Activated naive CD4-positive, alpha-beta T cell treated with anti-CD3 and anti-CD28 coated beads, Interleukin-2, amount 10 ng/mL, durations not matched to agents 7 days and 5 days (primary cell): Measurements from ENCODE around the gene DOC2B.
A peak's percentile ranks its signal among the peaks of the same experiment; 100 is the strongest.
"Not testable (repeated sequence)": the region's sequence is repeated elsewhere in the genome, so short reads cannot be mapped to it uniquely, and the experiment has no call there.

Source experiments
- CTCF ChIA-PET: fragments of 350-600 bp; sonication (Branson Sonifier 250); formaldehyde crosslinking; loops from one replicate; lab custom pipeline; 2021; ENCODE audit warnings: antibody characterized with exemption; lab: Charles Lee
- DNase-seq: peaks from one replicate; pipeline ENCODE4 v3.0.0-alpha.2; 2020
- H3K27ac Mint-ChIP-seq: one replicate; pipeline ENCODE4 v1.8.0; 2021; ENCODE audit warnings: mild to moderate bottlenecking, moderate library complexity, mixed read lengths
- H3K27me3 Mint-ChIP-seq: one replicate; pipeline ENCODE4 v1.8.0; 2021; ENCODE audit warnings: mild to moderate bottlenecking, mixed read lengths
- H3K36me3 Mint-ChIP-seq: one replicate; pipeline ENCODE4 v1.8.0; 2021; ENCODE audit warnings: mixed read lengths
- H3K4me1 Mint-ChIP-seq: one replicate; pipeline ENCODE4 v1.8.0; 2021; ENCODE audit warnings: mixed read lengths
- H3K4me3 Mint-ChIP-seq: one replicate; pipeline ENCODE4 v1.8.0; 2021; ENCODE audit warnings: mild to moderate bottlenecking, moderate library complexity, mixed read lengths
- H3K9me3 Mint-ChIP-seq: one replicate; pipeline ENCODE4 v1.8.0; 2021; ENCODE audit warnings: mixed read lengths

The DOC2B gene

GRCh38 chr17:218432-219110 is 37.1 kb upstream of the DOC2B start:
- H3K4me1 Mint-ChIP-seq, result no peaks in the 10 kb centered on the region
- no peak overlapping the region for H3K4me3 Mint-ChIP-seq
- DNase-seq, result peak; percentile 7
- no peaks in the 10 kb centered on the region for H3K9me3 Mint-ChIP-seq
- CTCF ChIA-PET, result no interaction called here
- no peak overlapping the region for H3K27ac Mint-ChIP-seq
- no peaks in the 10 kb centered on the region for H3K36me3 Mint-ChIP-seq
- no peaks in the 10 kb centered on the region for H3K27me3 Mint-ChIP-seq

DNA sequence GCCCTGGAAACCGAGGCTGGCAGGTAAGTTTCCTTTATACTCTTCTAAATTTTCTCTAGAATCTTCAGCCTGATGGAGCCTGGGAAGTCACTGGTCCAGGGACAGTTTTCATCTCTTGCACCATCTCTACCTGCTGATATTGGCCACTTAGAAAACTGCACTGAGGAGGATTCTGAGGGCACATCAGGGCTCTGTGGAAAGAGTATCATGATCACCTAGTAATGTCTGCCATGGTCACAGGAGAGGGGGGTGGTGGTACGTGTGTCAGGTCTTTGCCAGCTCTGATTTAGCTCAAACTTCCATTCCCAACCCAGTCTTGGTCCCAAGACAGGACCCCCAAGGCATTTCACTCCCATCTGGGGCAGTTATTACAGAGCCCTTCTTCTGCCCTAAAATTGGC is 35.2 kb upstream of the DOC2B start:
- Mint-ChIP-seq H3K36me3 (no peaks in the 10 kb centered on the region), H3K9me3 (no peaks in the 10 kb centered on the region), H3K4me1 (no peaks in the 10 kb centered on the region), H3K27ac (no peak overlapping the region), H3K27me3 (no peaks in the 10 kb centered on the region), H3K4me3 (no peak overlapping the region)
- no peak for DNase-seq
- CTCF ChIA-PET, result no interaction called here

- H3K4me3 Mint-ChIP-seq, CTCF ChIA-PET, H3K9me3 Mint-ChIP-seq, H3K36me3 Mint-ChIP-seq, H3K27me3 Mint-ChIP-seq, H3K27ac Mint-ChIP-seq, H3K4me1 Mint-ChIP-seq: not testable (repeated sequence)
- DNase-seq, result peak; percentile 2
Measured at GRCh38 chr17:215563-216478, 34.4 kb upstream of the DOC2B start.

- Mint-ChIP-seq H3K27me3 (no peaks in the 10 kb centered on the region), H3K36me3 (no peaks in the 10 kb centered on the region), H3K4me3 (no peak overlapping the region), H3K4me1 (no peaks in the 10 kb centered on the region), H3K27ac (no peak overlapping the region), H3K9me3 (no peaks in the 10 kb centered on the region)
- peak; percentile 4 for DNase-seq
- CTCF ChIA-PET, result no interaction called here
Measured at GRCh38 chr17:214881-215331, 33.5 kb upstream of the DOC2B start.

DNA sequence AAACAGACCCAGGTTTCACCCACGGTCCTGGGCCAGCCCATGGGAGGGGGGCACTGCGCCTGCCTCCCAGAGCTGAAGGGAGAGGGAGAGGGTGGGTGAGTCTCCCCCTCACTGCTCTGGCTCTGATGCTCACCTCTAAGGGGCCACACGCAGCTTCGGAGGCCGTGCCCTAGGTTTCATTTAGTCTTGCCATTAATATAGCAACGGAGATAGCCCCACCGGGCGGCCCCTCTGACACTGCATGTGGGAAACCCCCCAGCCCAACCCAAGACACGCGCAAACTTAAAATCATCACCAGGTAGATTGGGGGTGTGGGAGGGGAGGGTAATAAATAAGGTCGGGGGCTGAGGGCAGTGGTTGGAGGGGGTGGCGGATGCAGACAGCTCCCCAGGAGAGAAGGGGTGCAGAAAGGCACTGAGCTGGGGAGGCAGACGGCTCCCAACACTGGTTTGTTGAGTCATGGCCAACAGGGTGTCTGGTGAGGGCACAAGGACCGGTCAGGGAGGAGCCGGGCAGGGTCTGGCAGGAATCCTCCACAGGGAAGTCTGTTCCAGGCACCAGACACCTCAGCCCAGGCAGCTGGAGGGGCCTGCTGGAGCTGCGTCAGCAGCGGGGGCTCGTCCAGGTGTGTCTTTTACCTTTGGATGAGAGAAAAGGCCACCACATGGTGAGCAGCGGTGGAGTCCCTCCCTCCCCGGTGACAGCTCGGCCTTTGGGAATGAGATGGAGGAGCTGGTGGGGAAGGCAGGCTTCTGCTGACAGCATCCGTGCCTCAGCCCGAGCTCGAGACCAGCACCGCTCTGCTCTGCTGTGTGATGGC is 32.0 kb upstream of the DOC2B start:
- H3K36me3 Mint-ChIP-seq, result no peaks in the 10 kb centered on the region
- H3K27me3 Mint-ChIP-seq, result peaks cover under 1% of the 10 kb centered on the region
- no peaks in the 10 kb centered on the region for H3K9me3 Mint-ChIP-seq
- H3K4me1 Mint-ChIP-seq, result no peaks in the 10 kb centered on the region
- no peak overlapping the region for H3K4me3 Mint-ChIP-seq
- DNase-seq, result no peak
- H3K27ac Mint-ChIP-seq, result no peak overlapping the region
- CTCF ChIA-PET, result interaction anchor here (0.7 kb wide), 1 partner anchor 46 kb away, joined by 3 read pairs; no protein-coding TSS in a partner anchor

- H3K4me1 Mint-ChIP-seq, result no peaks in the 10 kb centered on the region
- no peaks in the 10 kb centered on the region for H3K36me3 Mint-ChIP-seq
- DNase-seq, result no peak
- no peak overlapping the region for H3K4me3 Mint-ChIP-seq
- no peaks in the 10 kb centered on the region for H3K9me3 Mint-ChIP-seq
- H3K27ac Mint-ChIP-seq, result no peak overlapping the region
- CTCF ChIA-PET, result no interaction called here
- peaks cover 19% of the 10 kb centered on the region for H3K27me3 Mint-ChIP-seq
Measured at GRCh38 chr17:210402-210801, 29.0 kb upstream of the DOC2B start.

DNA sequence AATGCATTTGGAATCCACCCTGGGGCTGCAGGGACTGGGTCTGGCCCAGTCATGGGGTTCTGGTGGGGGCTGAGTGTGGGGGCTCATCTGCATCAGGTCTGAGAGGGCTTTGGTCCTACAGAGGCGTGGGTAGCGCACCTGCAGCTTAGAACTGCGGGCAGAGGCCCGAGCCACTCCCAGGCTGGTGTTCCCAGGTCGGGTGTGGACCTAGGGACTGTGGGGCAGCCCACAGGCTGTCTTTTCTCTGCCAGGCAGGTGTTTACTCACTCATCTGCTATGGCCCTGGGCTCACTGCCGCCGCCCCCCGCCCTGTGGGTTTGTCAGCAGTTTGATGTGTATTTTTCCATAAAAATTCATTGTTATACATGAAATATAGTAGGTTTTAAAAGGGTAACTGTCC is 27.0 kb upstream of the DOC2B start:
- no peak overlapping the region for H3K4me3 Mint-ChIP-seq
- DNase-seq, result no peak
- no peak overlapping the region for H3K27ac Mint-ChIP-seq
- no peaks in the 10 kb centered on the region for H3K9me3 Mint-ChIP-seq
- no peaks in the 10 kb centered on the region for H3K4me1 Mint-ChIP-seq
- CTCF ChIA-PET, result no interaction called here
- H3K36me3 Mint-ChIP-seq, result no peaks in the 10 kb centered on the region
- peaks cover 27% of the 10 kb centered on the region for H3K27me3 Mint-ChIP-seq

- no peaks in the 10 kb centered on the region for H3K9me3 Mint-ChIP-seq
- DNase-seq, result no peak
- H3K36me3 Mint-ChIP-seq, result no peaks in the 10 kb centered on the region
- H3K27ac Mint-ChIP-seq, result no peak overlapping the region
- H3K4me1 Mint-ChIP-seq, result no peaks in the 10 kb centered on the region
- CTCF ChIA-PET, result no interaction called here
- peaks cover 27% of the 10 kb centered on the region for H3K27me3 Mint-ChIP-seq
- H3K4me3 Mint-ChIP-seq, result no peak overlapping the region
Measured at GRCh38 chr17:207775-208174, 26.3 kb upstream of the DOC2B start.

DNA sequence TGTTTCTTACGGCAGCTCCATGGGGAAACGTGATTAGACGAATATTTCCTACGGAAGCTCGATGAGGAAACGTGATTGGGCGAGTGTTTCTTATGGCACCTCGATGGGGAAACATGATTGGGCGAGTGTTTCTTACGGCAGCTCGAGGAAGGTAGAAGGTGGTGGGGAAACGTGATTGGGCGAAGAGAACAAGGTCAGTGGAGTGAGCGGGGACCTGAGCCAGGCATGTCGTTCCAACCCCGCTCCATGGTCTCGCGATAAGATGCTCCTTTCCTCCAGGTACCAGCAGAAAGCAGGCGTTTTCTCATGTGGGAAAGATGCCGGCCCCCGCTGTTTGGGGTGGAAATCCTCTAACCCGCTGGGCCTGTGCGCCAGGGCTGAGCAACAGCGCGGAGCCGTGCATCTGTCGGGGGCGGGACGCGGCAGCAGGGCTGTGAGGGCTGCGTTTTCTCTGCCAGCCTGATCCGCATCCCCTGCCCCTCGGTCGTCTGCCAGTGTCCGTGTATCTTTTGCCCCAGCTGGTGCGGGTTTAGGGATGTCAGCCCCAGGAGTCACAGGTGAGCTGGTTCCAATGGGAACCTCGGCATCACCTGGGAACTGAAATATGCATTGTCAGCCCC is 25.6 kb upstream of the DOC2B start:
- Mint-ChIP-seq H3K27me3 (peaks cover 27% of the 10 kb centered on the region), H3K36me3 (no peaks in the 10 kb centered on the region), H3K4me1 (no peaks in the 10 kb centered on the region), H3K4me3 (no peak overlapping the region), H3K27ac (no peak overlapping the region), H3K9me3 (no peaks in the 10 kb centered on the region)
- CTCF ChIA-PET, result no interaction called here
- DNase-seq, result no peak

GRCh38 chr17:206484-206883 is 25.0 kb upstream of the DOC2B start:
- H3K4me3 Mint-ChIP-seq, CTCF ChIA-PET, DNase-seq, H3K36me3 Mint-ChIP-seq, H3K27ac Mint-ChIP-seq, H3K9me3 Mint-ChIP-seq, H3K4me1 Mint-ChIP-seq: not testable (repeated sequence)
- H3K27me3 Mint-ChIP-seq, result peaks cover 27% of the 10 kb centered on the region

DNA sequence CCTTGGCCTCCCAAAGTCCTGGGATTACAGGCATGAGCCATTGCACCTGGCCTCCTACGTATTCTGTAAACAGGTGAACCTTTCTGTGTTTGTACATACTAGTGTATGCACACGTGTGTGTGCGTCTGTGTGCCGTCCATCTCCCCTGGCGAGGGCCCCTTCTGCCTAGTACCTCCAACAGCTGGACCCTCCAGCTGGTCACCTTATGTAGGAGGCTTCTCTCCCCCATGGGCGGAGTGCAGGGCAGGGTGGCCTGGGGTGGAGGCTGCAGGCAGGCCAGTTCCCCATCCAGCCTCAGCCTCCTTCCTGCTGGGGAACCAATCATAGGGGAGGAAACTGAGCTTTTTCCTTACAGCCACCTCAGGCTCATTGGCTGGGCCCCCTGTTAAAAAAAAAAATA is 24.4 kb upstream of the DOC2B start:
- H3K27ac Mint-ChIP-seq, result no peak overlapping the region
- CTCF ChIA-PET, result no interaction called here
- H3K36me3 Mint-ChIP-seq, result no peaks in the 10 kb centered on the region
- no peak overlapping the region for H3K4me3 Mint-ChIP-seq
- no peaks in the 10 kb centered on the region for H3K4me1 Mint-ChIP-seq
- no peak for DNase-seq
- H3K27me3 Mint-ChIP-seq, result peaks cover 27% of the 10 kb centered on the region
- H3K9me3 Mint-ChIP-seq, result no peaks in the 10 kb centered on the region

DNA sequence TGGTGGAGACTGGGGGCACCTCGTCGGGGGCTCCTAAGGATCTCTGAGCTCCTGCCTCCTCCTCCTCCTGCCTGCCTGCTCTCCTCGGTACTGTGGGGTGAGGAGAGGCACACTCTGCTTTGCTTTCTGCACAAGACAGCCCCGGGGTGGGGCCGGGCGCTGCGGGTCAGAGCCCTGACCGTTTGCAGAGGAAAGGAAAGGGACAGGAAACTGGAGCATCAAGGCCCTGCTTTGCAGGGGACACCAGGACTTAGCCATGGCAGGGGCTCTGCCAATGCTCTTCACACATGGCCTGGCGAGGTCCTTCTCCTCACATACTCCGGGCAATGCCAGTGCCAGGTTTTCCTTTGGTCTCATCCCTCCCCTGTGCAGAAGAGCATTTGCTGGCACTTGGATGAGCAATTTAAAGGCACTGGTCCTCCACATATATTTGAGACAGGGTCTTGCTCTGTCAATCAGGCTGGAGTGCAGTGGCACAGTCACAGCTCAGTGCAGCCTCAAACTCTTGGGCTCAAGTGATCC is 23.8 kb upstream of the DOC2B start:
- DNase-seq, result no peak
- H3K4me1 Mint-ChIP-seq, result no peaks in the 10 kb centered on the region
- no peaks in the 10 kb centered on the region for H3K36me3 Mint-ChIP-seq
- no peak overlapping the region for H3K27ac Mint-ChIP-seq
- peaks cover 32% of the 10 kb centered on the region for H3K27me3 Mint-ChIP-seq
- H3K9me3 Mint-ChIP-seq, result no peaks in the 10 kb centered on the region
- H3K4me3 Mint-ChIP-seq, result no peak overlapping the region
- CTCF ChIA-PET, result no interaction called here

GRCh38 chr17:204427-205147 is 23.1 kb upstream of the DOC2B start:
- Mint-ChIP-seq H3K36me3 (no peaks in the 10 kb centered on the region), H3K4me3 (no peak overlapping the region), H3K27ac (no peak overlapping the region), H3K9me3 (no peaks in the 10 kb centered on the region), H3K4me1 (no peaks in the 10 kb centered on the region), H3K27me3 (peaks cover 38% of the 10 kb centered on the region)
- CTCF ChIA-PET, result no interaction called here
- no peak for DNase-seq
